ENCODE measurements around the gene DLGAP1. TPM values are rescaled to one million over a fixed set of nuclear protein-coding genes. Genes with fewer than 3 reads are reported as not detected.
A peak's percentile ranks its signal among the peaks of the same experiment; 100 is the strongest.

Gene DLGAP1
- total RNA-seq, 1 donor from 2014 or later = 2.0 TPM

DNA sequence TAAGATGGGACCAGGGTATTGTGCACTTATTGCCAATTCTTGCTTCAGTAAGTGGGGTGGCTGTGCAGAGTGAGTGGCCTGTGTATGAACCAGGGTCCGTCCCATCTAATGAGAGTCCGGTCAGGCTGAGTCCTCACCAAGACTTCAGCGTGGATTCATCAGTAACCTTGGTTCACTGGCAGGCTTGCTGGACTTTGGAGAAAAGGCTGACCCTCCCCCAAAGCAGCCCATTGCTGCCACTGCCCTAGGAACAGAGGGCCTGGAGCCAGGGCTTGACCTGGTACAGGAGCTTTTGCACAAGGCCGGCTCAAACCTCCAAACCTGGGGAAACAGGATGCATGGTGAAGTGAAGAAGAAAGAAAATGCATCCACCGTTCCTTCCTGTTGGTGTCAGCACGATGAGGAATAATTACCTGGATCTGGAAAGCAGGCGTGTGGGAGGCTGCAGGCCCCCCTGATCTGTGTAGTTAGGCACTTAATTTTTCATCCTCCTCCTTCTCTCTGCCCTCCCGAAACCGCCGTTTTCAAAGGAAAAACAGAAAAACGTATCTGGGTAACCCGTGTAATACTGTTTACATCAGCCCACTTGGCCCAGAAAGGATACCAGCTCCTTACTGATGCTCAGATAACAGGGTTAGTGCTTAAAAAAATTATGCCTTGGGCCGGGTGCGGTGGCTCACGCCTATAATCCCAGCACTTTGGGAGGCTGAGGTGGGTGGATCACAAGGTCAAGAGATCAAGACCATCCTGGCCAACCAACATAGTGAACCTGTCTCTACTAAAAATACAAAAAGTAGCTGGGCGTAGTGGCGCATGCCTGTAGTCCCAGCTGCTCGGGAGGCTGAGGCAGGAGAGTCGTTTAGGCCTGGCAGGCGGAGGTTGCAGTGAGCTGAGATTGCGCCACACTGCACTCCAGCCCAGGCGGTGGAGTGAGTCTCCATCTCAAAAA lies 857.4 kb downstream of the DLGAP1 start:
- peak overlapping the region; percentile 98 for H3K27ac ChIP-seq
- H3K4me1 ChIP-seq = peaks cover 26 to 42% of the 10 kb centered on the region in 2 donors
- no peak overlapping the region for H3K4me3 ChIP-seq
- H3K27me3 ChIP-seq = no peaks in the 10 kb centered on the region
- no peaks in the 10 kb centered on the region for H3K36me3 ChIP-seq
- no peak for DNase-seq (ENCODE audit: low spot score in 2 of 2)
- TF ChIP-seq, protein P1, sequence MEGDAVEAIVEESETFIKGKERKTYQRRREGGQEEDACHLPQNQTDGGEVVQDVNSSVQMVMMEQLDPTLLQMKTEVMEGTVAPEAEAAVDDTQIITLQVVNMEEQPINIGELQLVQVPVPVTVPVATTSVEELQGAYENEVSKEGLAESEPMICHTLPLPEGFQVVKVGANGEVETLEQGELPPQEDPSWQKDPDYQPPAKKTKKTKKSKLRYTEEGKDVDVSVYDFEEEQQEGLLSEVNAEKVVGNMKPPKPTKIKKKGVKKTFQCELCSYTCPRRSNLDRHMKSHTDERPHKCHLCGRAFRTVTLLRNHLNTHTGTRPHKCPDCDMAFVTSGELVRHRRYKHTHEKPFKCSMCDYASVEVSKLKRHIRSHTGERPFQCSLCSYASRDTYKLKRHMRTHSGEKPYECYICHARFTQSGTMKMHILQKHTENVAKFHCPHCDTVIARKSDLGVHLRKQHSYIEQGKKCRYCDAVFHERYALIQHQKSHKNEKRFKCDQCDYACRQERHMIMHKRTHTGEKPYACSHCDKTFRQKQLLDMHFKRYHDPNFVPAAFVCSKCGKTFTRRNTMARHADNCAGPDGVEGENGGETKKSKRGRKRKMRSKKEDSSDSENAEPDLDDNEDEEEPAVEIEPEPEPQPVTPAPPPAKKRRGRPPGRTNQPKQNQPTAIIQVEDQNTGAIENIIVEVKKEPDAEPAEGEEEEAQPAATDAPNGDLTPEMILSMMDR (IDR thresholded peaks at IDR 0.05) = no peak
- H3K9me3 ChIP-seq = no peaks in the 10 kb centered on the region
- intact Hi-C loops (cut with DNase I) = no loop called here

DNA sequence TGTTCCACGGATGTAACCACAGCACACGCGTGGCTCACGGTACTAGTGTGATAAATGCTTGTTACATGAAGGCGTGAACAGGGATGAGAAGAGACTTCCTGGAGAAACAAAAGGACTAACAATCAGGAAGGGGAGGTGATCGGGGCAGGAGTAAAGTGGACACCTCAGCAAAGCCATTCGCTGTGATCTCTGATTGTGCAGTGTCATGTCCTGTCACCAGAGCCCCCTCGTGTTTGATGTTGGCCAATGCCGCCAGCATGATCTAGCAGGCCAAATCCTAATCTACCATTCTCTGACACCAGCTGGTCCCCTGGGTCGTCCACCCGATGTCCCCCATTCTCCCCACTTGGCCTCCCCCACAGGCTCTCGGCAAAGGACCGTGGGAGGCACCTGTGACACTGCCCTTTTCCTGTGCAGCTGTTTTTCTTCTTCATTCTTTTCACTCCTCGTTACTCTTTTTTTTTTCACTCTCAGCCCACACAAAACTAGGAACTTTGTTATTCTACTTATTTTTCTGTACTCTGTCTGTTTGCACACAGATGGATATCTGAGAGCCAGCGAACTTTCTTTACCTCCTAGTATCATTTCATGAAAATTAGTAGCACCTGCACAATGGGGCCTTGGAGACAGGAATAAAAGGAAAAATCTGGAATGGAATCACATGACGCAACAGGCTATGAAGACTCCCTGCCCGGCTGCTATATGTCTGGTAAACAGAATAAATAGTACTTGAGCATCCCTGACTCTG lies 858.3 kb downstream of the DLGAP1 start:
- no peaks in the 10 kb centered on the region for H3K27me3 ChIP-seq
- TF ChIP-seq, protein P1 (IDR thresholded peaks at IDR 0.05) = no peak
- peaks cover 26 to 39% of the 10 kb centered on the region in 2 donors for H3K4me1 ChIP-seq
- peak overlapping the region; percentile 28 to 41 for H3K4me3 ChIP-seq
- H3K27ac ChIP-seq = peak overlapping the region; percentile 98
- no peaks in the 10 kb centered on the region for H3K9me3 ChIP-seq
- intact Hi-C loops (cut with DNase I) = no loop called here
- H3K36me3 ChIP-seq = no peaks in the 10 kb centered on the region
- DNase-seq (ENCODE audit: low spot score in 2 of 2) = no peak

DNA sequence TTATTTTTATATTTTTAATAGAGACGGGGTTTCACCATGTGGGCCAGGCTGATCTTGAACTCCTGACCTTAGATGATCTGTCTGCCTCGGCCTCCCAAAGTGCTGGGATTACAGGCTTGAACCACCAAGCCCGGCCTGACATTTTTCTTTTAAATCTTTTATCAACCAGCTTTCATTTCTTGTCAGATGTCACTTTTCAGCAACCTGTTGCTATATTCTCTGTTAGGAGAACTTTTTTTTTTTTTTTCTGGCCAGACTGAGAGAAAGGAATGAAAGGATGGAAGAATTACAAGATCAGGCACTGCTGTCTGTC lies 858.8 kb downstream of the DLGAP1 start:
- peak overlapping the region; percentile 28 to 41 for H3K4me3 ChIP-seq
- peak overlapping the region; percentile 98 for H3K27ac ChIP-seq
- DNase-seq (ENCODE audit: low spot score in 2 of 2) = no peak
- intact Hi-C loops (cut with DNase I) = no loop called here
- H3K4me1 ChIP-seq = peaks cover 26 to 39% of the 10 kb centered on the region in 2 donors
- no peaks in the 10 kb centered on the region for H3K27me3 ChIP-seq
- TF ChIP-seq, protein P1 (IDR thresholded peaks at IDR 0.05) = no peak
- no peaks in the 10 kb centered on the region for H3K9me3 ChIP-seq
- no peaks in the 10 kb centered on the region for H3K36me3 ChIP-seq

DNA sequence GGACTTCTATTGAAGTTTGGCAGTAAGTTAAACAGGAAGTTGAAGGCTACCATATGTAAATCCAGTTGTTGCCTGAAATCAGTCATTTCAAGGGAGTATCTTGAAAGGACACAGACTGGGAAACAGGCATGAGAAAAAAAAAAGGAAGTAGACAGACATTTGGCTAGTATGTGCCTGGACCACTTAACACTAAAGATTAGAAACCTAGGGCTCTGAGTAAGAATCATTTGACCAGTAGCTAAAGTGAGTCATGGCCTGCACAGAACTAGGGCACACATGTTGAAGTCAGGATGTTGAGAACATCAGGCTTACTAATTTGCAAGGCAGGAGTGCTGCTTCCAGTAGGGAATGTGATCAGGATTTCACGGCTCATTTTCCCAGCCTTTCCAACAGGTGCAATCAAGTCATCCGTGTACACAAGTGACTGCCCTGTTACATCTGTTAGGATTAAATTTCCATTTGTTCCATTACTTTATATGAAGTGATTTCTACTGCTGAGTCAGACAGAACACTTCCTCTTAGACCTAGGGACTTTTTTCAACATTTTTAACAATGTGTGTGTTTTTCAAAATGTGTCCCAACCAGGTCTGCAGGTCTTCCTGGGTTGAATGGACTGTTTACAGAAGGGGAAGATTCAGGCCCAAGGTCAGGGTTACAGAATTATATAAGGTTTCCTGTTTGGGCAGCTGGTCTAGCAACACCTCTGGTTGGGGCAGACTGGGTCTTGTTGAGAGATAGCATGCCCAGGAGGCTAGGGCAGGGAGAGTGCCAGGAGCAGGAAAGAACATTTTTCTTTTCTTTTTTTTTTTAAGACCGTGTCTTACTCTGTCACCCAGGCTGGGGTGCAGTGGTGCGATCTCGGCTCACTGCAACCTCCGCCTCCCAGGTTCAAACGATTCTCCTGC lies 859.5 kb downstream of the DLGAP1 start:
- H3K27ac ChIP-seq = peak overlapping the region; percentile 98
- no peaks in the 10 kb centered on the region for H3K36me3 ChIP-seq
- no peaks in the 10 kb centered on the region for H3K27me3 ChIP-seq
- H3K9me3 ChIP-seq = no peaks in the 10 kb centered on the region
- intact Hi-C loops (cut with DNase I) = loop anchor here (1.0 kb wide), 1 partner anchor 8 kb away; no protein-coding TSS in a partner anchor
- peak overlapping the region; percentile 61 to 63 for H3K4me3 ChIP-seq
- TF ChIP-seq, protein P1 (IDR thresholded peaks at IDR 0.05) = no peak
- DNase-seq (ENCODE audit: low spot score in 2 of 2) = peak; percentile 48 to 82
- peaks cover 26 to 39% of the 10 kb centered on the region in 2 donors for H3K4me1 ChIP-seq

DNA sequence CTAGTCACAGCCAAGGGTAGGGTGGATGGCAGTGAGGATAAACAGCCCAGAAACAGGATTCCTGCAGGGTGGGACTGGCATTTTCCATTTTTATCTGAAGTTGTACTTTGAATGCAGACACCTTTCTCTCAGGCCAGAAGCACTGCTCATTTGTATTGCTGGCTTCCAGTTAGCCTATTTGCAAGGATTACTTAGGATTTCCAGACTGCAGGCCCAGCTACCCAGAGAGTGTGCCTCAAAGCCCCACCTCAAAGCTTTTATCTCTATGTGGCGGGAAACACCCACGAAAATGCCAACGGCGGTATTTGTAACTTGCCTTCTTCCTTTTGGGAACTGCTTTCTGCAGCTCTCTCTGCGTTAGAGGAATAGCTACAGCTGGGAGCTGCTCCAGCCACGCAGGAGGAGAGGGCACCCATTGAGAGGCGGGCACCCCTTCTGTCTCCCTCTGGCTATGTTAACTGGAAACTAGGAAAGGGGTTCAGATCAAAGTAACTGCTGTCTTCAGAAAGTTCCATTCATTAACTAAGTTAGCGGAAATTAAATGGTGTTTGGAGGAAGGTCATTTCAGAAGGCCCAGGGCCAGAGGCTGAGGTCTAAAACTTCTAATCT lies 860.2 kb downstream of the DLGAP1 start:
- H3K36me3 ChIP-seq = no peaks in the 10 kb centered on the region
- H3K27me3 ChIP-seq = no peaks in the 10 kb centered on the region
- H3K4me1 ChIP-seq = peaks cover 26 to 39% of the 10 kb centered on the region in 2 donors
- peak overlapping the region; percentile 61 to 63 for H3K4me3 ChIP-seq
- TF ChIP-seq, protein P1 (IDR thresholded peaks at IDR 0.05) = no peak
- H3K9me3 ChIP-seq = no peaks in the 10 kb centered on the region
- no peak for DNase-seq (ENCODE audit: low spot score in 2 of 2)
- intact Hi-C loops (cut with DNase I) = loop anchor here (1.0 kb wide), 5 partner anchors 8 to 147 kb away; no protein-coding TSS in a partner anchor
- H3K27ac ChIP-seq = peak overlapping the region; percentile 98

Measured in ascending aorta (tissue), 2 donors.